ENCODE measurements around the gene RIOK1. TPM values are rescaled to one million over a fixed set of nuclear protein-coding genes. Genes with fewer than 3 reads are reported as not detected.

Gene RIOK1
- total and polyA plus RNA-seq, 2 of the 8 experiments (the other 6 are each of a cell fraction or from before 2014, with no cell fraction given): 11.8 to 26.9 TPM

GRCh38 chr6:7438011-7438410 lies 48.4 kb downstream of the RIOK1 start (continued):
- TF ChIP-seq CHD7 (IDR thresholded peaks at IDR 0.05; ENCODE audit: insufficient replicate concordance, low read length): no peak
- TF ChIP-seq JUN (IDR thresholded peaks at IDR 0.05; ENCODE audit: low read depth, low read length): no peak
- no peak for TF ChIP-seq GABPA (IDR thresholded peaks at IDR 0.05; ENCODE audit: borderline replicate concordance, insufficient read depth, low read length)
- TF ChIP-seq CHD2 (IDR thresholded peaks at IDR 0.05; ENCODE audit: low read length): no peak
- no peak for TF ChIP-seq EGR1 (IDR thresholded peaks at IDR 0.05; ENCODE audit: borderline replicate concordance, low read depth, low read length)
- TF ChIP-seq GTF2F1 (IDR thresholded peaks at IDR 0.05; ENCODE audit: borderline replicate concordance, low read depth, low read length): no peak
- TF ChIP-seq PHF8 (conservative IDR thresholded peaks at IDR 0.05; ENCODE audit: low read depth, low read length): no peak
- TF ChIP-seq SP1 (IDR thresholded peaks at IDR 0.05; ENCODE audit: low read depth, low read length): no peak
- no peak for TF ChIP-seq POLR2AphosphoS5 (IDR thresholded peaks at IDR 0.05; ENCODE audit: low read depth, low read length)
- no peak for TF ChIP-seq FOSL1 (IDR thresholded peaks at IDR 0.05; ENCODE audit: insufficient read depth, low read depth, low read length)
- TF ChIP-seq CREB1 (IDR thresholded peaks at IDR 0.05): no peak
- TF ChIP-seq KDM1A (IDR thresholded peaks at IDR 0.05; ENCODE audit: borderline replicate concordance, low read length): no peak

Data from H1 (cell line).